Muscle of arm (tissue), 12 donors: ENCODE results near the gene PSMC3IP. TPM values are rescaled to one million over a fixed set of nuclear protein-coding genes. Genes with fewer than 3 reads are reported as not detected.
"Not testable (repeated sequence)": the region's sequence is repeated elsewhere in the genome, so short reads cannot be mapped to it uniquely, and the experiment has no call there.

ENCODE experiments used
- DNase-seq: peaks from one replicate; pipeline ENCODE4 v3.0.0-alpha.2; 2013
- polyA plus RNA-seq, 12 donors: library from polyadenylated mRNA; unstranded; fragments of 120-200 nt; gene quantifications; one replicate each; pipeline ENCODE4 v1.2.1, GENCODE V29; 2013; ENCODE audit not compliant: insufficient read length in 12 of 12

The PSMC3IP gene
- polyA plus RNA-seq, 12 donors: 8.1 to 19.7 (median 10.6) TPM; not detected in 2

DNA sequence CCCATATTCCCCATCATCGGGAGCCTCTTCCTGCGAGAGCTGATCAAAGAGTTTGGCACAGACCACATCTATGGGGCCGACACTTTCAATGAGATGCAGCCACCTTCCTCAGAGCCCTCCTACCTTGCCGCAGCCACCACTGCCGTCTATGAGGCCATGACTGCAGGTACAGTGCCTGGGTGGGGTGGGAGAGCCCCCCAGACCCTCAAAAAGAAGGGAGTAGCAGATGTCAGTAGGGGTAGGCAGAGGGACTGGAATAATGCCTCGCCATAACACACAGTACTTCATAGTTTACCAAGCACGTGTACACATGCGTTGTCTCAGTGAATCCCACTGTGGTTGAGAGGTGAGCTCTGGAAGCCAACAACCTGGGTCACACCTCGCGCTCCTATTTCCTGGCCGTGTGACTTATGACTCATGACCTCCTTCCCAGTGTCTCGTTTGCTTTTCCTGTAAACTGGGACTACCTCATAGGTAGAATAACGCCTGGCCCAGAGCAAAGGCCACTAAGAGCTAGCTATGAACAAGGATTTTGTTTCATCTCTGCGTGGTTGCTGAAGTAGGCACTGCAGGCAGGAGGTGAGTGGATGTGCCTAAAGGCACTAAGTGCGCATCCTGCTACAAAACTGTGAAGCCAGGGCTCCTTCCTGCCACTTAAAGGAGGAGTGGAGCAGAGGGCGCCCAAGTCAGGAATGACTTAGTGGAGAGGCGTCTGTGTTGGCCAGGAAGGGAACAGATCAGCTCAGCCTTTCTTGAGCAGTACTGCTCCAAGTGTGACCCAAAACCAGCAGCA, 36.3 kb downstream of the PSMC3IP start:
- DNase-seq: no peak

DNA sequence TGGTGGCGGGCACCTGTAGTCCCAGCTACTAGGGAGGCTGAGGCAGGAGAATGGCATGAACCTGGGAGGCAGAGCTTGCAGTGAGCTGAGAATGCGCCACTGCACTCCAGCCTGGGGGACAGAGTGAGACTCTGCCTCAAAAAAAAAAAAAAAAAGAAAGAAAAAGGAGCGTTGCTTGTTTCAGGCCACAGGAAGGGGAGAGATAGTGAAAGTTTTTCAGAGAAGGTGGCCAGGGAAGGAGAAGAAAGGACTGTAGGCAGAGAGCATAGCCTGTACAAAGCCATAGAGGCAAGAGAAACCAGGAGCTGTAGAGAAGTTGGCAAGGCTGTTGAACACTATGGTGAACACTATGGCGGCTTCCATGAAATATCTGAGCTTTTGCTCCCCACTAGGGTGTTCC, 37.0 kb downstream of the PSMC3IP start:
- not testable (repeated sequence) for DNase-seq

DNA sequence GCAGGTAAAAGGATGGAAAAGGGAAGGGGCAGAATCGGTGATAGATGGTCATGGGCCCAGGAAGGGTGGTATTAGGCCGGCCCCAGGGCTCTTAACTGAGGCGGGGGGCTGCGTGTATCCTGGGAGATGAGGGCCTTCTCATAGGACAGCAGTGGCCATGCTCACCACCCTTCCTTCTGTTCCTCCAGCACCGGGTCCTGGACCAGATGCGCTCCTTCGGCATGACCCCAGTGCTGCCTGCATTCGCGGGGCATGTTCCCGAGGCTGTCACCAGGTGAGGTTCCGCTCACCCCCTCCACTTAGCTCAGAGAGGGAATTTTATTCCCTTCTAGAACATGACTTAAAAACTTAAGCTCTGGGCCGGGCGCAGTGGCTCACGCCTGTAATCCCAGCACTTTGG, 39.0 kb downstream of the PSMC3IP start:
- no peak for DNase-seq

DNA sequence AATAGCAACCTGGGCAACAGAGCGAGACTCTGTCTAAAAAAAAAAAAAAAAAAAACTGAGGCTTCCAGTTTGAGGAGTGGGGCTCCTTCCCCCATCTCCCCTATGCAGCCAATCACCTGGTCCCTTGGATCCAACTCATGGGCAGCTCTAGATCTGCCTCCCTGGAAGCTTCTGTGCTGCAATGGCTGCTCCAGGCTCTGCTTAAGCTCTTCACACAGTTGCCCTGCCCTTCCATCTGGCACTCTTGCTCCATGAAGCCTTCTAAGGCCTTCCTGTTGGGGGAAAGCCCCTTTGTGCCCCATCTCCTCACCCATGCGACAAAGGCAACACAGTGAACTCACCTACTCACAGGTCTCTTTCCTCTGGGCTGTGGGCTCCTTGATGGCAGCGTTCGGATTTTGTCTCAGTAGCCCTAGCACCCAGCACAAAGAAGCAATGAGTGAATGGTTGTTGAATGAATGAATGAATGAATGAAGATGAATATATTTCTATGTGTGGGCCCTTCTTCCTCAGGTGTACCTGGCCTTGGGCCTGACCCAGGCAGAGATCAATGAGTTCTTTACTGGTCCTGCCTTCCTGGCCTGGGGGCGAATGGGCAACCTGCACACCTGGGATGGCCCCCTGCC, 39.6 kb downstream of the PSMC3IP start:
- DNase-seq: no peak

DNA sequence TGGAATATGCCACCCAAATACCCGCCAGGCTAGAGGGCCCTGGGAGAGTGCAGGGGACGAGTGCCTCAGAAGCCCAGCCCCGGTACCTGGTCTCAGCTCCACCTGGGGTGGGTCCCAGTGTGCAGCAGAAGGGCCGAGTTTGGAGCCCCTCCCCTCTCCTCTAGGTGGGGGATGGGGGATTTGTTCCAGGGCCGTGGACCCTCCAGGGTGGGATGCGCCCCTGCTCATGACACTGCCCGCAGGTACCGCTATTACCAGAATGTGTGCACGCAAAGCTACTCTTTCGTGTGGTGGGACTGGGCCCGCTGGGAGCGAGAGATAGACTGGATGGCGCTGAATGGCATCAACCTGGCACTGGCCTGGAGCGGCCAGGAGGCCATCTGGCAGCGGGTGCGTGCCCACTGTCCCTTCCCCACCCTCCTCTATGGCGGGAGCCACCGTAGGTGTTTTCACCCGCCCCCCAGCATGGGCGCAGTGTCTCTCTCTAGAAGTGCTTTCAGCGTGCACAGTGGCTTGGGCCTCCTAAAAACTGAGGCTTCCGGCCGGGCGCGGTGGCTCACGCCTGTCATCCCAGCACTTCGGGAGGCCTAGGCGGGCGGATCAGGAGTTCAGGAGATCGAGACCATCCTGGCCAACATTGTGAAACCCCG, 40.2 kb downstream of the PSMC3IP start:
- DNase-seq: no peak

DNA sequence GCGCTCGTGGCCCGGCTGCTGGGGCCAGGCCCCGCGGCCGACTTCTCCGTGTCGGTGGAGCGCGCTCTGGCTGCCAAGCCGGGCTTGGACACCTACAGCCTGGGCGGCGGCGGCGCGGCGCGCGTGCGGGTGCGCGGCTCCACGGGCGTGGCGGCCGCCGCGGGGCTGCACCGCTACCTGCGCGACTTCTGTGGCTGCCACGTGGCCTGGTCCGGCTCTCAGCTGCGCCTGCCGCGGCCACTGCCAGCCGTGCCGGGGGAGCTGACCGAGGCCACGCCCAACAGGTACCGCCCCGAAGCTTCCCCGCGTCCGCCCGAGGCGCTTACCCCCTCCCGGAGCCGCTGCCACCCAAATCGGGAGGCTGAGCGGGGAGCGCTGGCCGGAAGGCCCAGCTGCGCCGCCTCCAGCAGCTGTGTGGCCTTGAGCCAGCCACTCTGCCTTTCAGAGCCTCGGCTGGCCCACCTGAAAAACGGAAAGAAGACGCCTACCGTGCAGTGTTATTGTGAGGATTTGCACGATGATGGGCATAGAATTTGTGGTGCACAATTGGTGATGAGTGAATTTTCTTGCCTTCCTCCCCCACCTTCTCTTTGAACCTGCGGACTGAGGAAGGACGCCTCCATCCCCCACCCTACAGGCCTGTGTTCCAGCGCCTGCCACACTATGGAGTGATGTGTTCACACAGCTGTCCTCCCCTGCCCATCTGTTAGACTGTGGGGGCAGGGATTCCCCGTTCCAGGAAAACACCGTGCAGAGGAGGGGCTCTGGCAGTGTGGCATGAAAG, 41.0 kb downstream of the PSMC3IP start:
- DNase-seq: peak; percentile 75

DNA sequence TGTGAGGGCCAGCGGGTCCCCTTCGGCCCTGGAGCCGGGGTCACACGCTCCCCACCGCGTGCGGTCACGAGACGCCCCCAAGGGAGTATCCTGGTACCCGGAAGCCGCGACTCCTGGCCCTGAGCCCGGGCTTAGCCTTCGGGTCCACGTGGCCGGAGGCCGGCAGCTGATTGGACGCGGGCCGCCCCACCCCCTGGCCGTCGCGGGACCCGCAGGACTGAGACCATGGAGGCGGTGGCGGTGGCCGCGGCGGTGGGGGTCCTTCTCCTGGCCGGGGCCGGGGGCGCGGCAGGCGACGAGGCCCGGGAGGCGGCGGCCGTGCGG, 41.5 kb downstream of the PSMC3IP start, which contains the start of gene NAGLU:
Gene NAGLU (plus strand): TSS at position 194 of the 324 bp plus-strand sequence. CDS start 32 bp downstream, at position 226.
- DNase-seq: peak; percentile 96

DNA sequence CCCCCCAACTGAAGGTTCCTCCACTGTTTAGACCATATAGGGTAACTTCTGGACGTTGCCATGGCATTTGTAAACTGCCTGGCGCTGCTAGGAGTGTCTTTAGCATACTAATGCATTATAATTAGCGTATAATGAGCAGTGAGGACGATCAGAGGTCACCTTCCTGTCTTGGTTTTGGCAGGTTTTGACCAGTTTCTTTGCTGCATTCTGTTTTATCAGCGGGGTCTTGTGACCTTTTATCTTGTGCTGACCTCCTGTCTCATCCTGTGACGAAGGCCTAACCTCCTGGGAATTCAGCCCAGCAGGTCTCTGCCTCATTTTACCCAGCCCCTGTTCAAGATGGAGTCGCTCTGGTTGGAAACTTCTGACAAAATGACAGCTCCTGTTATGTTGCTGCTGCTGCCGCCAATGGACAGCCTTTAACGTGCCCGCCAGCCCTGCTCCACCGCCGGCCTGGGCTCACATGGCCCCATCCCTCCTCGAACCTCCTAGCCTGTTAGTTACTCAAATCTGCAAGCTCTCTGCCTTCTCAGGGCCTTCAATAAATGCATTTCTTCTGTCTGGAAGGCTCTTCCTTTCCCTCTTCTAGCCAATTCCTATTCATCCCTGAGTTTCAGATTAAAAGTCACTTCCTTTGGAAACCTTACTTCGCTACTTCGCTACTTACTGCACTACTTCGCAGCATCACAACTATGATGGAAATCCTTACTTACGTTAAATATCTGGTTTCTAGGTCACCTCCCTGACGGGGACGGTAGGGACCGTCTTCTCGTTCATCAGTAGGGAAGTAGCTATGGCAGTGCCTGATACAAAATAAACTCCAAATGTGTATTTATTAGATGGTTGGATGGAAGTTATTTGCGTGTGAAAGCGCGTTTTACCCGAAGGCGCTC, 42.1 kb downstream of the PSMC3IP start:
- no peak for DNase-seq

DNA sequence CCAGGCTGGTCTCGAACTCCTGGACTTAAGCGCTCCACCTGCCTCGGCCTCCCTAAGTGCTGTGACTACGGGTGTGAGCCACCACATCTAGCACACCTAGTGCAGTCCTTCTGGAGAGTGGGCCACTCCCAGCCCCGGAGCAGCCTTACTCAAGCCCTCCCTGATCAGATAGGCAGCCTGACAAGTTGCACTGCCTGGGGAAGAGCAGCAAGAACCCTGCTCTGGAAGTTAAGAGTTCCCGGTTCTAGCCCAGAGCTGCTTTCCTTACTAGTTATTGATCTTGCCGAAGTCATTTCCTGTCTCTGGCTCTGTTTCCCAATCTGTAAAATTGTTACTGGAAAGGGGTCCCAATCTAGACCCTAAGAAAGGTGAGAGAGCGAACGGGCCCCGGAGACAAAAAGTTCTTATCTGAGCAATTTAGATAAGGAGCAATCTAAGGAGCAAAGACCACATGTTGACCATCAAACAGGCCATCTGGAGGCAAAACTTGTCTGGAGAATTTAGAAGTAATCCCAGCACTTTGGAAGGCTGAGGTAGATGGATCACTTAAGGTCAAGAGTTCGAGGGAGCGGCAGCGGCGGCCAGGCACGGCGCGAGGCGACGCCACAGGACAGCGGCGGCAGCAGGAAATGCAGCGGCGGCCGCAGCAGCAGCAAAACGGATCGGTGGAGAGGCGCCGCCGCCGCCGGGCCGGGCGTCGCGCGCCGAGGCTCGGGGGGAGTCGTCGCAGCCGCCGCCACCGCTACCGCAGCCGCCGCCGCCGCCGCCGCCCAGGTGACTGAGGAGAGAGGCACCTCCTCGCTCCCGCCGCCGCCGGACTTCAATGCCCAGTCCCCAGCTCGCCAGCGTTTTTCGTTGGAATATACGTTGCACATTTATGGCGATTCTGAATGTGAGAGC, 45.8 kb downstream of the PSMC3IP start:
- no peak for DNase-seq

DNA sequence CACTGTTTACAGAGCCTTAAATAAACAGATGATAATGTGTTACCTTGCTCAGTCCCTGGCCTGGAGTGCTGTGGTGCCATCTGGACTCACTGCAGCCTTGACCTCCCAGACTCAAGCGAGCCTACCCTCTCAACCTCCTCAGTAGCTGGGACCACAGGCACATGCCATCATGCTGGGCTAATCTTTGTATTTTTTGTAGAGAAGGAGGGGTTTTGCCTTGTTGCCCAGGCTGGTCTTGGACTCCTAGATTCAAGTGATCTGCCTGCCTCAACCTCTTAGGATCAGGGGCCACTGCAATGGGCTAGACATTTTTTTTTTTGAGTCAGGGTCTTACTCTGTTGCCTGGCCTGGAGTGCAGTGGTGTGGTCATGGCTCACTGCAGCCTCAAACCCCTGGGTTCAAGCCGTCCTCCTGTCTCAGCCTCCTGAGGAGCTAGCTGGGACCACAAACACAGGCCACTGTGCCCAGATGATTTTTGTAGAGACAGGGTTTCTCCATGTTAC, 46.5 kb downstream of the PSMC3IP start:
- no peak for DNase-seq

DNA sequence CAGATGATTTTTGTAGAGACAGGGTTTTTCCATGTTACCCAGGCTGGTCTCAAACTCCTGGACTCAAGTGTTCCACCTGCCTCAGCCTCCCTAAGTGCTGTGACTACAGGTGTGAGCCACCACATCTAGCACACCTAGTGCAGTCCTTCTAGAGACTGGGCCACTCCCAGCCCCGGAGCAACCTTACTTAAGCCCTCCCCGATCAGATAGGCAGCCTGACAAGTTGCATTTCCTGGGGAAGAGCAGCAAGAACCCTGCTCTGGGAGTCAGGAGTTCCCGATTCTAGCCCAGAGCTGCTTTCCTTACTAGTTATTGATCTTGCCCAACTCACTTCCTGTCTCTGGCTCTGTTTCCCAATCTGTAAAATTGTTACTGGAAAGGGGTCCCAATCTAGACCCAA, 48.5 kb downstream of the PSMC3IP start:
- DNase-seq: no peak

DNA sequence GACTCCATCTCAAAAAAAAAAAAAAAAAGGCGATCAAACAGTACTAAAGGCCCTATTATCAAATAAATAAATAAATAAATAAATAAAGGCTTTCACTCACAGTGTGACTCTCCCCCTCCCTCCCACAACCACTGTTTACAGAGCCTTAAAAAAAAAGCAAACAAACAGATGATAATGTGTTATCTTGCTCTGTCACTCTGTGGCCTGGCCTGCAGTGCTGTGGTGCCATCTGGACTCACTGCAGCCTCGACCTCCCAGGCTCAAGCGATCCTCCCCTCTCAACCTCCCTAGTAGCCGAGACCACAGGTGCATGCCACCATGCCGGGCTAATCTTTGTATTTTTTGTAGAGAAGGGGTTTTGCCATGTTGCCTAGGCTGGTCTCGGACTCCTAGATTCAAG, 49.6 kb downstream of the PSMC3IP start:
- no peak for DNase-seq

DNA sequence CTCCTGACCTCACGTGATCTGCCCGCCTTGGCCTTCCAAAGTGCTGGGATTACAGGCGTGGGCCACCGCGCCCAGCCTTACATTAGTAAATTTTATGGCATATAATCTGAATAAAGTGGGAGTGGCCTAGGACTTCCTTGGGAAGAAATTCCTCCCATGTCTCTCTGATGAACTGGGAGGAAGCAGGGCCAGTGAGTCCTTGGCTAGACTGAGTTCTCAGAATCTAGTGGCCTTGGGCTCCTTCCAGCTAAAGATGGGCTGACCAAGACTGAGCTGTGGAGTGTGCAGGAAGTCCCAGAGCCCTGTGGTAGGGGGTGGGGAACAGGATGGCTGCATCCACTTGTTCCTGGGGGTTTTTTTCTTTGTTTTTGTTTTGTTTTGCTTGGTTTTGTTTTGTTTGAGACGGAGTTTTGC, 51.5 kb downstream of the PSMC3IP start:
- DNase-seq: no peak

DNA sequence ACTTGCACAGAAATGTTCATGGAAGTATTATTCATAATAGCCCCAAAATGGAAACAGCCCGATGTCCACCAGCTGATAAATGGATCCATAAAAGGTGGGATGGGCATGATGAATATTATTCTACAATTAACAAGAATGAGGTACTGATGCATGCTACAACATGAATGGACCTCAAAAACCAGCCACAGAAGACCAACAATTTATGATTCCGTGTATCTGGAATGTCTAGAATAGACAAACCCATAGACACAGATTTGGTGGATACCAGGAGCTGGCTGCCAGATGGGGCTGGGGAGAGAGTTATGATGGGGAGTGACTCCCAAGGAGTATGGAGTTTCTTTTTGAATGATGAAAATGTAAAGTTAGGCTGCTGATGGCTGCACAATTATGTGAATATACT, 52.3 kb downstream of the PSMC3IP start:
- DNase-seq: no peak

DNA sequence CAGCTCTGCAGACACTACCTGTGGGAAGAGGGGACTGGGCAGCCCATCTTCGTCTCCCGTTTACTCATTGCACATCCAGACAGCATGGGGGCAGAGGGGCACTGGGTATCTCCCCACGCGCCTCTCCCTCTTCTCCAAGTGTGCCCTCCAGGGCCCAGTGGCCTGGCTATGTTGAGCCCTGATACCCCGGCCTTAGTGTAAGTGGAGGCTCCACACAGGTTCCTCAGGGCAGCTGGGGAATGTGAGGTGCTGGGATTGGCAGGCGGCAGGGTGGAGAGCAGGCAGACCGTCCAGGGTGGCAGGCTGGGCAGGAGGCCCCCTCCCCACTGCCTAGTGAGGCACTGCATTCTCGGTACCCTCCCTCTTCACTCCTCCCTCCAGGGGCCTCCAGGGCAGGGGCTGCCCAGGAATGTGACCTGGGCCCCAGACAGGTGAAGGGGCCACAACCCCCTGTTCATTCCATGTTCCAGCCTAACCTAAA, 54.7 kb downstream of the PSMC3IP start:
- no peak for DNase-seq
